ENCODE measurements around the gene MYLK. TPM values are rescaled to one million over a fixed set of nuclear protein-coding genes. Genes with fewer than 3 reads are reported as not detected.

MYLK gene
- total and polyA plus RNA-seq, 3 experiments from 2014 or later, result 0.09 to 0.10 TPM; not detected in 1

DNA sequence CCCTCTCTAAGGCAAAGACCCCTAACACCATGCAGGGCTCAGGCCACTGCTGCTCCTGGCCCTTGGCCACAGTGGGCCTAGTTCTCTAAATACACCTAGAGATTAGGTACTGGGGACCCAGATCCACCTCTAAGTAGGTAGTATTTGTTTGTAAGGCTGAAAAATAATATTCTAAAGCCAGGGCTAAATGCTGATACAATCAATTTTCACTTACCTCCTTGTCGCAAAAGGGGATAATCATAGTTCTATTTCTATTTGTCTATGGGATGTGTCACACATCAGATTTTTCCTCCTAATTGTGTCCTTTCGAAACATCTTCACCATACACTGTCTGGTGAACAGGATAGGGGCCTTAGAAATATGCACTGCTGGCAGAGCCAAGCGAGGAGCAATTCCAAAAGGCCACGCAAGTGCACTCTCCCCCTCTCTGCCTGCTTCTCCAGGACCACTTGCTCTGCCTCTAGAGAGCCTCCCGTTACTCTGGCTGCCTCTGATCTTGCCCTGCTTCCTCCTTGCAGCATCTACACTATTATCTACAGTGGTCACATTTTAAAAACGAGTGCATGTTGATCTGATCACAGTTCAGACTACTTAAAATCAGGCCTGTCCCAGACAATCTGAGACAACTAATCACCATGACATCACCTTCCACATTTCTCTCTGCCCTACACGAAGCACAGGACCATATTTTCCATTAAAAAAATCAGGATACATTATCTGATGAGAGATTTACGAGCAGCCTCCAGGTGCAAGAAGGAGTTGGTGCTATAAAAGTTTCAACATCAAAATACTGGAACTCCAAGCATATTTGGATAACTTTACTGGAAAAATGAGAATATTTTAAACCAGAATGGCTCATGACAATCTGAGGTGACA, 115.4 kb downstream of the MYLK start:
- Histone ChIP-seq H3K27me3 (ENCODE audit: insufficient read depth, low read length, poor library complexity, severe bottlenecking) (no peaks in the 10 kb centered on the region), H3K36me3 (ENCODE audit: insufficient read depth, low read length) (no peaks in the 10 kb centered on the region), H3K4me1 (ENCODE audit: insufficient read depth, low read length) (no peaks in the 10 kb centered on the region), H3K27ac (ENCODE audit: low read depth, low read length) (no peak overlapping the region), H3K4me3 (ENCODE audit: low read length) (no peak overlapping the region), H3K9me3 (ENCODE audit: low read length) (no peaks in the 10 kb centered on the region)
- no peaks in the 10 kb centered on the region for H3K36me3 Mint-ChIP-seq
- POLR2A ChIA-PET, result no interaction called here
- no peak for DNase-seq
- H3K4me1 Mint-ChIP-seq, result no peaks in the 10 kb centered on the region
- CTCF ChIA-PET, result no interaction called here
- peaks cover 16 to 27% of the 10 kb centered on the region in 2 donors for H3K27me3 Mint-ChIP-seq
- no peak overlapping the region for H3K27ac Mint-ChIP-seq
- peaks cover 0 to 2% (median 0%) of the 10 kb centered on the region in 5 donors for H3K9me3 Mint-ChIP-seq
- no peak overlapping the region for H3K4me3 Mint-ChIP-seq

DNA sequence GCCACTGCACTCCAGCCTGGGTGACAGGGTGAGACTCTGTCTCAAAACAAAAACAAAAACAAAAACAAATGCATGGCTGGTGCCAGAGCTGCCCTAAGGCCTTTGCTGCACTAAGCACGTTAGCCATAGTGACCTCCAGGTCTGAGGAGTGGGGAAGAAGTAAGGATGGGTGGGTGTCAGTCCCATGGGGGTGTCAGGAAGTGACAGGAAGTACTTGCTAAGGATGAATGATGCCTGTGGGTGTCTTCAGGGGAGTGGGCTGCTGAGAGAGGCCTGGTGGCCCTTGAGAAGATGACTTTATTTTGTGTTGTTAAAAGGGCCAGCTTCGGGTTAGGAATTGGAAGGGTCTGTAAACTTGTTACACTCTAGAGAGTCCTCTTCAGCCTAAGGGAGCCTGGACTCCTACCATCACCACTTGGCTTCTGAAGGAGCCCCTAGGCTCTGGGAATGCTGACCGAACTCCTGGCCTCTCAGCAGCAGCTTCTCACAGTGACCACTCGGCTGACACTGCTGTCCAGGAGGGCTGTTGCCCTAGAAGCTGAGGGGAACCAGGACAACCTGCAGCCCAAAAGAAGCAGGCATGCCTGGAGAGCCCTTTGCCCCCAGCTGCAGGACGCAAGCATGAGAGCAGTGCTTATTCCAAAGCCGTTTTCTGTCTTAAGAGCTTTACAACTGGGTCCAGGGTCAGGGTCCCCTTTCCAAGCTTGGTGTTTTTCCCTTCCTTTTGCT, 116.4 kb downstream of the MYLK start:
- Histone ChIP-seq H3K9me3 (ENCODE audit: low read length) (no peaks in the 10 kb centered on the region), H3K27me3 (ENCODE audit: insufficient read depth, low read length, poor library complexity, severe bottlenecking) (no peaks in the 10 kb centered on the region), H3K27ac (ENCODE audit: low read depth, low read length) (no peak overlapping the region), H3K4me3 (ENCODE audit: low read length) (no peak overlapping the region), H3K4me1 (ENCODE audit: insufficient read depth, low read length) (no peaks in the 10 kb centered on the region), H3K36me3 (ENCODE audit: insufficient read depth, low read length) (no peaks in the 10 kb centered on the region)
- Mint-ChIP-seq H3K4me3 (no peak overlapping the region), H3K4me1 (no peaks in the 10 kb centered on the region), H3K9me3 (peaks cover 0 to 2% (median 0%) of the 10 kb centered on the region in 5 donors), H3K27ac (no peak overlapping the region), H3K36me3 (no peaks in the 10 kb centered on the region), H3K27me3 (peaks cover 14 to 28% of the 10 kb centered on the region in 2 donors)
- ChIA-PET CTCF (no interaction called here), POLR2A (no interaction called here)
- no peak for DNase-seq

DNA sequence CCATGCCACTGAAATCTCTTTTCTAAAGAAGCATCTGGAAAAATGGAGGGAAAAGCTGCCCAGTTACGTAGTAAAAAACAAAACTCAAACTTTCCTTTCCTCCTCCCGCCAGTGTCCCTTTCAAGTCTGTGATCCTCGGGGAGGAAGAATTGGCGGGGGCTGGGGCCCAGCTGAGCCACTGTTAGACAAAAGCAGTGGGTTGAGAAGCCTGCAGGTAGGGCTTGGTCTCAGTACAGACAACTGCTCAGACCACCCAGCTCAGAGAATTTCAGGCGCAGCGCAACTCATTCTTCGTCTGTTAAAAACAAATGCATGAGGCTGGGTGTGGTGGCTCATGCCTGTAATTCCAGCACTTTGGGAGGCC, 117.1 kb downstream of the MYLK start:
- Mint-ChIP-seq H3K27ac (no peak overlapping the region), H3K4me3 (no peak overlapping the region), H3K9me3 (peaks cover 0 to 2% (median 0%) of the 10 kb centered on the region in 5 donors), H3K36me3 (no peaks in the 10 kb centered on the region), H3K27me3 (peaks cover 14 to 34% of the 10 kb centered on the region in 2 donors), H3K4me1 (no peaks in the 10 kb centered on the region)
- no peak overlapping the region for H3K27ac ChIP-seq (ENCODE audit: low read depth, low read length)
- H3K27me3 ChIP-seq (ENCODE audit: insufficient read depth, low read length, poor library complexity, severe bottlenecking), result no peaks in the 10 kb centered on the region
- DNase-seq, result no peak
- no peaks in the 10 kb centered on the region for H3K36me3 ChIP-seq (ENCODE audit: insufficient read depth, low read length)
- POLR2A ChIA-PET, result no interaction called here
- H3K4me3 ChIP-seq (ENCODE audit: low read length), result no peak overlapping the region
- no peaks in the 10 kb centered on the region for H3K9me3 ChIP-seq (ENCODE audit: low read length)
- no peaks in the 10 kb centered on the region for H3K4me1 ChIP-seq (ENCODE audit: insufficient read depth, low read length)
- CTCF ChIA-PET, result no interaction called here

DNA sequence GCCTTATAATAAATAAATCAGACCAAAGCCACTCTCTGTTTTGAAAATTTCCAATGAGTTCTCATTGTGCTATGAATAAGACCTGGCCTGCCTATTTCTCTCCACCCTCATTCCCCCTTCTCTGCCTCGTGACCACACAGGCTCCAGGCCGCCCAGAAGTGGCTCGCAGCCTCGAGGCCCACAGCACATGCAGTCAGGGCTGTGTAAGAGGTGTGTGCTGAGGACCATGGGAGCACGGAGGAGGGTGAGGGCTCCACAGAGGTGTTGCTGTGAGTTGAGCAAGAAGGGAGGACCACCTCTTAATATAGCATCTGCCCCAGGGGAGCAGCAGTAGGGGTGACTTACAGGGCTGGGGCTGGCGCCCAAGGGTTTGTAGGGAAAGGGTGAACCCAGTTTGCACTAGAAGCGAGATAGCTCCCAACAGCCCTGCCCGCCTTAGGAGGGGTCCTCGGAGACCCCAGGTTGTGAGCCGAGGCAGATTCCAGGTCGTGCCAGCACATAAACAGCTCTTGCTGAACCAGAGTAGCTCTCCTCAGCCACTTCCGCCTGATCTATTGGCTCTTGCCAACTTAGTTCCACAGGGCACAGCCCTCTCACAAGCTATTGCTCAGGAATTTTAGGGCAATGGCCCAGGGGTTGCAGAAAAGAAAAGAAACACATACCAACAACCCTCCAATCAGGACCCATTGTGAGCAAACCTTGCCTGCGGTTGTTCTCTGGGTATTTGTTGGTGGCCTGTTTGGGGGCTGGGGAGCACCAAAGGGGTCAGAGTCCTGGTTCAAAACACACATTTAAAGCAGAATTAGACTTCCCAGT, 117.7 kb downstream of the MYLK start:
- ChIA-PET POLR2A (no interaction called here), CTCF (no interaction called here)
- Mint-ChIP-seq H3K36me3 (no peaks in the 10 kb centered on the region), H3K9me3 (peaks cover 0 to 2% (median 0%) of the 10 kb centered on the region in 5 donors), H3K27me3 (peaks cover 14 to 35% of the 10 kb centered on the region in 2 donors), H3K4me1 (no peaks in the 10 kb centered on the region), H3K4me3 (no peak overlapping the region), H3K27ac (no peak overlapping the region)
- Histone ChIP-seq H3K27me3 (ENCODE audit: insufficient read depth, low read length, poor library complexity, severe bottlenecking) (no peaks in the 10 kb centered on the region), H3K9me3 (ENCODE audit: low read length) (no peaks in the 10 kb centered on the region), H3K4me1 (ENCODE audit: insufficient read depth, low read length) (no peaks in the 10 kb centered on the region), H3K36me3 (ENCODE audit: insufficient read depth, low read length) (no peaks in the 10 kb centered on the region), H3K4me3 (ENCODE audit: low read length) (no peak overlapping the region), H3K27ac (ENCODE audit: low read depth, low read length) (no peak overlapping the region)
- no peak for DNase-seq

DNA sequence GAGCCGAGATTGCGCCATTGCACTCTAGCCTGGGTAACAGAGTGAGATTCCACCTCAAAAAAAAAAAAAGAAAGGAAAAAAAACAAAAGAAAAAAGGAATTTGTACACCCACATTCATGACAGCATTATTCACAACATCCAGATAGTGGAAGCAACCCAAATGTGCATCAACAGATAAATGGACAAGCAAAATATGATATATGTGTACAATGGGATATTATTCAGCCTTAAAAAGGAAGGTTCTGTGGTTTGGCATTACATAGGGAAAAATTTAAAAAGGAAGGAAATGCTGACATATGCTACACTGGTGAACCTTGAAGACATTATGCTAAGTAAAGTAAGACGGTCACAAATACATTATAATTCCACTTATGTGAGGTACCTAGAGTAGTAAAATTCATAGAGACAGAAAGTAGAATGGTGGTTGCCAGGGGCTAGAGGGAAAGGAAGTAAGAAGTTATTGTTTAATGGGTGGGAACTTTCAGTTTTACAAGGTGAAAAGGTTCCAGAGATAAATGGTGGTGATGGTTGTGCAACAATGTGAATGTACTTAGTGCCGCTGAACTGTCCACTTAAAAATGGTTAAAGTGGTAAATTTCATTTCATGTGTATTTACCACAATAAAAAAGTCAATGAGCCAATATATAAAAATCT, 118.5 kb downstream of the MYLK start:
- H3K27me3 Mint-ChIP-seq, result peaks cover 12 to 35% of the 10 kb centered on the region in 2 donors
- H3K27me3 ChIP-seq (ENCODE audit: insufficient read depth, low read length, poor library complexity, severe bottlenecking), result no peaks in the 10 kb centered on the region
- H3K4me3 Mint-ChIP-seq, result no peak overlapping the region
- H3K36me3 ChIP-seq (ENCODE audit: insufficient read depth, low read length), result no peaks in the 10 kb centered on the region
- H3K4me3 ChIP-seq (ENCODE audit: low read length), result no peak overlapping the region
- no peak for DNase-seq
- no peaks in the 10 kb centered on the region for H3K4me1 Mint-ChIP-seq
- CTCF ChIA-PET, result no interaction called here
- no peaks in the 10 kb centered on the region for H3K4me1 ChIP-seq (ENCODE audit: insufficient read depth, low read length)
- POLR2A ChIA-PET, result no interaction called here
- no peak overlapping the region for H3K27ac ChIP-seq (ENCODE audit: low read depth, low read length)
- H3K36me3 Mint-ChIP-seq, result no peaks in the 10 kb centered on the region
- no peak overlapping the region for H3K27ac Mint-ChIP-seq
- H3K9me3 Mint-ChIP-seq, result peaks cover 0 to 2% (median 0%) of the 10 kb centered on the region in 5 donors
- no peaks in the 10 kb centered on the region for H3K9me3 ChIP-seq (ENCODE audit: low read length)

DNA sequence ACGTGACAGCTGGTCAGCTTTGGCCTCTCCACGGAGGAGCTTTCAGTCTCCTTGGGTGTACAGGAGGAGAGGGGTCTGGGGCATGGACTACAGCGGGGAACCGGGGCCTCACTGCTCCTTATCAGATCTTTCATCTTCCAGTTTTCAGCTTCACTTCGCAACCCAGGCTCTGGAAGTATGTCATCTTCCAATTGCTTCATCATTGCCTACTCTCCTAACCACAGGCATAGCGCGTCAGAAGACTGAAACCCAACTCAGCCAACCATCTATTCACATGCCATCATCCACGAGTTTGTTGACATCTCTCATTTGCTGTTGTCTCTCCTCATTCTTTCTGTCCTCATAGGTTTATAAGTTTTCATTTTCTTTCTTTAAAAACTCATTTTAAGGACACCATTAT, 119.5 kb downstream of the MYLK start:
- ChIA-PET CTCF (no interaction called here), POLR2A (no interaction called here)
- Histone ChIP-seq H3K27ac (ENCODE audit: low read depth, low read length) (no peak overlapping the region), H3K36me3 (ENCODE audit: insufficient read depth, low read length) (no peaks in the 10 kb centered on the region), H3K9me3 (ENCODE audit: low read length) (no peaks in the 10 kb centered on the region), H3K4me3 (ENCODE audit: low read length) (no peak overlapping the region), H3K27me3 (ENCODE audit: insufficient read depth, low read length, poor library complexity, severe bottlenecking) (no peaks in the 10 kb centered on the region), H3K4me1 (ENCODE audit: insufficient read depth, low read length) (no peaks in the 10 kb centered on the region)
- H3K27ac Mint-ChIP-seq, result no peak overlapping the region
- H3K4me3 Mint-ChIP-seq, result no peak overlapping the region
- peaks cover 0 to 2% (median 0%) of the 10 kb centered on the region in 5 donors for H3K9me3 Mint-ChIP-seq
- peaks cover 9 to 30% of the 10 kb centered on the region in 2 donors for H3K27me3 Mint-ChIP-seq
- H3K36me3 Mint-ChIP-seq, result no peaks in the 10 kb centered on the region
- DNase-seq, result no peak
- H3K4me1 Mint-ChIP-seq, result no peaks in the 10 kb centered on the region

DNA sequence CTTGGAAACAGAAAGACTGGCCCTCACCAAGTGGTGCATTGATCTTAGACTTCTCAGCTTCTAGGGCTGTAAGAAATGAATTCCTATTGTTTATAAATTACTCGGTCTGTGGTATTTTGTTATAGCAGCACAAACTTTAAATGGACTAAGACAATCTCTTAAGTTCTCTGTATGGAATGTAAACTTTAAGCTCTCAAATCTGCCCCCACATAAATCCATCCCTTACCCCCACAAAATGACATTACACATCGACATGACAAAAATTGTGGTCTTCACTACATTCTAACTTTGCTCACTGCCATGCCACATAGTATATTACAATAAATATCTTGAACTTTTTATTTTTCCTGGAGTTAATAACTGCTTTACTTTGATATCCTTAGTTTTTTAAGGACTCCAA, 121.3 kb downstream of the MYLK start:
- H3K9me3 ChIP-seq (ENCODE audit: low read length), result no peaks in the 10 kb centered on the region
- POLR2A ChIA-PET, result no interaction called here
- no peaks in the 10 kb centered on the region for H3K36me3 ChIP-seq (ENCODE audit: insufficient read depth, low read length)
- no peaks in the 10 kb centered on the region for H3K4me1 Mint-ChIP-seq
- no peaks in the 10 kb centered on the region for H3K36me3 Mint-ChIP-seq
- H3K4me3 Mint-ChIP-seq, result no peak overlapping the region
- CTCF ChIA-PET, result no interaction called here
- no peaks in the 10 kb centered on the region for H3K27me3 ChIP-seq (ENCODE audit: insufficient read depth, low read length, poor library complexity, severe bottlenecking)
- peaks cover 9 to 37% of the 10 kb centered on the region in 2 donors for H3K27me3 Mint-ChIP-seq
- peaks cover 0 to 2% (median 0%) of the 10 kb centered on the region in 5 donors for H3K9me3 Mint-ChIP-seq
- no peak overlapping the region for H3K4me3 ChIP-seq (ENCODE audit: low read length)
- no peak overlapping the region for H3K27ac Mint-ChIP-seq
- no peak for DNase-seq
- H3K27ac ChIP-seq (ENCODE audit: low read depth, low read length), result no peak overlapping the region
- no peaks in the 10 kb centered on the region for H3K4me1 ChIP-seq (ENCODE audit: insufficient read depth, low read length)
